Kasumi-1 (cell line): ENCODE results near the gene CGB3.
"Not testable (repeated sequence)": the region's sequence is repeated elsewhere in the genome, so short reads cannot be mapped to it uniquely, and the experiment has no call there.

Experiments
- DNase-seq, 2 experiments: peaks; one replicate each; lab custom pipeline; 2025; lab: John Stamatoyannopoulos, UW

CGB3 gene

GRCh38 chr19:49042666-49043065 lies 18.5 kb upstream of the CGB3 start:
- not testable (repeated sequence) for DNase-seq

GRCh38 chr19:49042177-49042576 lies 18.0 kb upstream of the CGB3 start:
- no peak for DNase-seq

DNA sequence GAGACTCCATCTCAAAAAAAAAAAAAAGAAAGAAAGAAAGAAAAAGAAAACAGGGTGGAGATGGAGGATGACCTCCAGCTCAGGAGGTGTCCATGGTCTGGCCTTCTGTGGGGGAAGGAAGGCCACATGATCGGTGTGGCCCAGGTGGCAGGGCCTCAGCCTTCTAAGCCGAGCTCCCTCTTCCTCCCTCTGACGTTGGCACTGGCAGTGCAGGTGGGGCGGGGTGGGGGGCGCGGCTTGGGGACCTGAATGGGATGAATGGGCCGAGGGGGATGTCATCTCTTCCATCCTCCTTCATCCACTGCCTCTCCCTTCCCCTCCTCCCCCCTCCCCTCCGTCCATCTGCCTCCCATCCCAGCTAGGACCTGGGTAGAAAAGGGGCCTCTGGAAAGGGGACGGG lies 15.6 kb upstream of the CGB3 start:
- DNase-seq = not testable (repeated sequence)

- DNase-seq = not testable (repeated sequence)
These were observed 14.6 kb upstream of the CGB3 start for GRCh38 chr19:49038557-49039276.

GRCh38 chr19:49038111-49038510 lies 14.0 kb upstream of the CGB3 start:
- DNase-seq = not testable (repeated sequence)

- not testable (repeated sequence) for DNase-seq
These were observed 12.7 kb upstream of the CGB3 start, which contains the start of gene CGB1 for GRCh38 chr19:49036815-49037214. Gene CGB1 (minus strand): TSS chr19:49036895. CDS start chr19:49036711, 184 bp downstream.

DNA sequence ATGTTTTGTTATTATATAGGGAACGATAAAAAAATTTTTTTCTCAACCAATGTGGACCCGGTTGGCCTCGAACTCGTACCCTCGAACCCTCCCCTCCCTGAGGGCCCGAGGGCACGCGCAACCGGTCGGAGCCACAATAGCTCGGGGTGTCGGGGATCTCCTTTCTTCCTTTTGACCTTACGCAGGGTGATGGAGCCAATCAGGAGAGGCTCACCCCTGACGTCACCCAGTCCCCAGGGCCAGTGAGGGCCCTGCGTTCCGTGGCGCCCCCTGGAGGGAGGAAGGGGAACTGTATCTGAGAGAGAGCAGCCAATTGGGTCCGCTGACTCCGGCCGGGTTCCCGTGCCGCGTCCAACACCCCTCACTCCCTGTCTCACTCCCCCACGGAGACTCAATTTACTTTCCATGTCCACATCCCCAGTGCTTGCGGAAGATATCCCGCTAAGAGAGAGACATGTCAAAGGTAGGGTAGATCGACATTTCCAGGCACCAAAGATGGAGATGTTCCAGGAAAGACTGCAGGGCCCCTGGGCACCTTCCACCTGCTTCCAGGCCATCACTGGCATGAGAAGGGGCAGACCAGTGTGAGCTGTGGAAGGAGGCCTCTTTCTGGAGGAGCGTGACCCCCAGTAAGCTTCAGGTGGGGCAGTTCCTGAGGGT lies 7.6 kb upstream of the CGB3 start, which contains the start of gene CGB2:
Gene CGB2 (plus strand): TSS at position 249 of the 660 bp plus-strand sequence. CDS start 206 bp downstream, at position 455.
- DNase-seq = not testable (repeated sequence)

DNA sequence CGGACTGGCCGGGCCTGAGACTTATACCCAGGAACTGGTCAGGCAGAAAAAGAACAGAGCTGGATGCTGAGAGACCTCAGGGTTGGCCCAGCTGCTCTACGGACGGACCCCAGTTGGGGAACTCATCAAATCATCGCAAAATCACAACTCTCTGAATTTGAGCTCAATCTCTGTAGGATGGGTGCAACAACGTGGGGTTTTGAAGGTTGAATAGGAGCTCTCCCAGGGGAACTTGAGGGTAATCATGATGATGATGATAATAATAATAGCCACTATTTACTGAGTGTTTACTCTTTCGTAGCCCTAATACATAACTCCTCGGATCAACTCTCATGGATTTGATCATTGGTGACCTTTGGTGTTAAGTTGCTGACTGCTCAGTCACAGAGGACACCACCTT lies 6.2 kb upstream of the CGB3 start:
- DNase-seq = not testable (repeated sequence)

DNA sequence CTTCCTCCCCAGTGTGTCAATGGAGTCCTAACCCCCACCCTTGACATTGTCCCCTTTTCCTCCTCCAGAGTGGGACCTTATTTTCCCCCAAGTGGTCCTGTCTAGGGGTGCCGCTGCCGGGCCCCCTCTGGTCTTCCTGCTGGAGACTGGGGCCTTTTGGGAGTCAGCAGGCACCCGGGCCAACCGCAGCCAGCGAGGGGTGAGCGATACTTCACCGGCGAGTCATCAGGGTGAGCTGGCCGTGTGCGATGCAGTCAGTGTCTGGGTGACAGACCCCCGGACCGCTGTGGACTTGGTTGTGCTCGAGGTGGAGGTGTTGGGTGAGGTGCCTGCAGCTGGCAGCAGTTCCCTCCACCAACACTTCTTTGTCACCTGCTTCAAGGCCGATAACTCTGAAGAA lies 5.6 kb upstream of the CGB3 start:
- not testable (repeated sequence) for DNase-seq

DNA sequence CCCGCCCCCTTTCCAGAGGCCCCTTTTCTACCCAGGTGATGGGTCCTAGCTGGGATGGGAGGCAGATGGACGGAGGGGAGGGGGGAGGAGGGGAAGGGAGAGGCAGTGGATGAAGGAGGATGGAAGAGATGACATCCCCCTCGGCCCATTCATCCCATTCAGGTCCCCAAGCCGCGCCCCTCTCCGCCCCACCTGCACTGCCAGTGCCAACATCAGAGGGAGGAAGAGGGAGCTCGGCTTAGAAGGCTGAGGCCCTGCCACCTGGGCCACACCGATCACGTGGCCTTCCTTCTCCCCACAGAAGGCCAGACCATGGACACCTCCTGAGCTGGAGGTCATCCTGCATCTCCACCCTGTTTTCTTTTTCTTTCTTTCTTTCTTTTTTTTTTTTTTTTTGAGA lies 4.6 kb upstream of the CGB3 start:
- DNase-seq = not testable (repeated sequence)

- DNase-seq = not testable (repeated sequence)
These were observed 1.5 kb upstream of the CGB3 start for GRCh38 chr19:49025599-49025998.

GRCh38 chr19:49025088-49025487 lies 955 bp upstream of the CGB3 start:
- DNase-seq = not testable (repeated sequence)

DNA sequence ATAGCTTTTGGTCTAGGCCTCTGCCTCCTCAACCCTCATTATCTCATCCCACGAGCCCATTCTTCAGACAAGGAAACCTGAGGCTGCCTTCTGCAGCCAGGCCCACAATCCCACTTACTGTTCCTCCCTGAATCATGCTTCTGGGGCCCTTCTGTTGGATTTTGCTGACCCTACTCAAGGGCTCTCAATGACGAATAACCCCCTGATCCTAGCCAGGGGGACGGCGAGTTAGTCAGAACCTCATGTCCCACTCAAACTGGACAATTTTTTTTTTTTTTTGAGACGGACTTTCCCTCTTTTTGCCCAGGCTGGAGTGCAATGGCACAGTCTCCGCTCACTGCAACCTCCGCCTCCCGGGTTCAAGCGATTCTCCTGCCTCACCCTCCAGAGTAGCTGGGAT lies 2.0 kb downstream of the CGB3 start:
- no peak for DNase-seq

DNA sequence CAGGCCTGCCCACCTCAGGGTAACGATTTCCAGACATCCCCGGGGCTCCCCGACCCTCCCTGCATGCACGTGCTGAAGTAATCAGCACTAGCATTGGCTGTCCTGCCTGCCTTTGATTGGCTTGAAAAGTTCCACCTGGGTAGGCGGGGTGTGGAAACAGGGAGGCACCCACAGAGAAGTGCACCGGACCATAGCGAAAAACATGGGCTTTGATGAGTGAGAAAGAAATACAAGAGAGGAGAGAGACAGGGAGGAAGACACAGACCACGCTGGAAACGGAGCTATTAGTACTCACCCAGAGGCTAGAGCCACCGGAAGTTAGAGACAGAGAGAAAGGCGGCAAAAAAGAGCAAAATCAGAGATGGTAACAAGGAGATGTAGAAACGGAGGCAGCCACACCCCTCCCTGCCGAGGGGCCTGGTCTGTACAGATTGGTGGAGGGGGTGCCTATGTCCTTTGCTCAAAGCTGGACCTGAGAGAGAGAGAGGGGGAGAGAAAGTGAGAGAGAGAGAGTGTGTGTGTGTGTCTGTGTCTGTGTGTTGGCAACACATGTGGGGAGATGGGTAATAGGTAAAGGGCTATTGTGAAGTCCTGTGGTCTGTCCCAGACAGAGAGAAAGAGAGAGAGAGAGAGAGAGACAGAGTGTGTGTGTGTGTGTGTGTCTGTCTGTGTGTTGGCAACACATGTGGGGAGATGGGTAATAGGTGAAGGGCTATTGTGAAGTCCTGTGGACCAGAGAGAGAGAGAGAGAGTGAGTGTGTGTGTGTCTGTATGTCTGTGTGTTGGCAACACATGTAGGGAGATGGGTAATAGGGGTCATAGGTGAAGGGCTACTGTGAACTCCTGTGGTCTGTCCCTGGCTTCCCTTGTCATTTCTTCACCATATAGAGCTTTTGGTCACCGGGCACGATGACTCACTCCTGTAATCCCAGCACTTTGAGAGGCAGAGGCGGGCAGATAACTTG lies 2.9 kb downstream of the CGB3 start:
- DNase-seq = no peak

- DNase-seq = no peak
These were observed 3.8 kb downstream of the CGB3 start for GRCh38 chr19:49020342-49020741.

GRCh38 chr19:49019242-49019932 lies 4.7 kb downstream of the CGB3 start:
- peak; percentile 23 to 42 for DNase-seq

- DNase-seq = peak; percentile 14 to 19
These were observed 5.5 kb downstream of the CGB3 start for GRCh38 chr19:49018388-49019241.

GRCh38 chr19:49017666-49018351 lies 6.3 kb downstream of the CGB3 start:
- DNase-seq = peak; percentile 50 to 63

GRCh38 chr19:49017041-49017665 lies 7.0 kb downstream of the CGB3 start, which contains the start of gene LHB:
Gene LHB (minus strand): TSS chr19:49017091. CDS start chr19:49017081, 10 bp downstream.
- no peak for DNase-seq
